Peyer's patch (tissue), 4 donors: Measurements from ENCODE around the gene B4GALT1. TPM values are rescaled to one million over a fixed set of nuclear protein-coding genes. Genes with fewer than 3 reads are reported as not detected.

Experiments
- DNase-seq, 3 donors: peaks; one replicate each; pipeline ENCODE4 v3.0.0-alpha.2; 2017 to 2019
- H3K27ac ChIP-seq, 4 donors: fragments of 200-600 bp; sonication (generic); one replicate each; pipeline ENCODE4 v1.5.1; 2016 to 2019
- H3K27me3 ChIP-seq, 2 donors: fragments of 200-600 bp; sonication (generic); one replicate each; pipeline ENCODE4 v1.5.1; 2019
- H3K36me3 ChIP-seq, 3 donors: fragments of 200-600 bp; sonication (generic); one replicate each; pipeline ENCODE4 v1.5.1; 2016 to 2019
- H3K4me1 ChIP-seq, 4 donors: fragments of 200-600 bp; sonication (generic); one replicate each; pipeline ENCODE4 v1.5.1; 2016 to 2019
- H3K4me3 ChIP-seq, 4 donors: fragments of 200-600 bp; sonication (generic); 1 replicate in 3 of 4; 2 replicates in 1 of 4; pipeline ENCODE4 v1.5.1; 2016 to 2019; ENCODE audit warnings: mild to moderate bottlenecking in 1 of 4
- H3K9me3 ChIP-seq, 4 donors: fragments of 200-600 bp; sonication (generic); one replicate each; pipeline ENCODE4 v1.5.1; 2016 to 2019; ENCODE audit warnings: mild to moderate bottlenecking in 1 of 4
- CTCF ChIP-seq, 6 experiments: fragments of 450-650 bp in 4 of 6; fragments of 200-600 bp in 2 of 6; sonication (generic) in 1 of 6; IDR thresholded peaks; one replicate each; pipeline ENCODE4 v1.5.1; 2017 to 2019; ENCODE audit warnings: antibody characterized with exemption in 6 of 6, mild to moderate bottlenecking in 3 of 6, moderate library complexity in 1 of 6
- POLR2A ChIP-seq, 2 donors: fragments of 450-650 bp; IDR thresholded peaks; one replicate each; pipeline ENCODE4 v1.5.1; 2017; ENCODE audit warnings: antibody characterized with exemption in 2 of 2, mild to moderate bottlenecking in 2 of 2, moderate library complexity in 2 of 2
- total RNA-seq, 4 donors: library from RNA; depleted of rRNA; stranded (reverse); fragments of >200 nt; gene quantifications; one replicate each; pipeline ENCODE4 v1.1.0, GENCODE V29; 2016

B4GALT1 gene
- total RNA-seq, 4 donors from 2014 or later, result 26.4 to 65.3 (median 44.1) TPM

DNA sequence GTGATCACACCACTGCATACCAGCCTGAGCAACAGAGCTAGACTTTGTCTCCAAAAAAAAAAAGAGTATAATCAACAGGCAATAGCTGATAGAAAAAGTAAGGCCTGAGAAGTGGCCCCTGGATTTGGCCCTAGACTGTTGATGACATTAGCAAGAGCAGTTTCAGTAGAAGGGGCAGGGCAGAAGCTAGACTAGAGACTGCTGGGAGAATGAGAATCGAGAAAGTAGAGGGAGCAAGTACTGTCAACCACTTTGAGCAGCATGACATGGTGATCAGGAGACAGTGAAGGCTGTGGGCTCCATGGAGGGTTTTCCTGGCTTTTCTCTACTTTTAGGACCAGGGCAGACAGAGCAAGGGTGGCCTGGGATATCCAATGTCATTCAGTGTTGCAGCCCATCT, 34.9 kb upstream of the B4GALT1 start:
- peaks cover 0 to 6% (median 0%) of the 10 kb centered on the region in 4 donors for H3K4me1 ChIP-seq
- no peak overlapping the region for H3K4me3 ChIP-seq
- no peaks in the 10 kb centered on the region for H3K9me3 ChIP-seq
- peak overlapping the region in 1 of 4 donors; percentile 27 for H3K27ac ChIP-seq
- no peaks in the 10 kb centered on the region for H3K36me3 ChIP-seq
- no peaks in the 10 kb centered on the region for H3K27me3 ChIP-seq
- TF ChIP-seq CTCF (IDR thresholded peaks at IDR 0.05) (no peak), POLR2A (IDR thresholded peaks at IDR 0.05) (no peak)
- DNase-seq, result no peak

- Histone ChIP-seq H3K4me3 (no peak overlapping the region), H3K4me1 (peaks cover 0 to 6% (median 0%) of the 10 kb centered on the region in 4 donors), H3K27me3 (no peaks in the 10 kb centered on the region), H3K9me3 (no peaks in the 10 kb centered on the region), H3K36me3 (no peaks in the 10 kb centered on the region), H3K27ac (peak overlapping the region in 1 of 4 donors; percentile 12)
- TF ChIP-seq POLR2A (IDR thresholded peaks at IDR 0.05) (no peak), CTCF (IDR thresholded peaks at IDR 0.05) (no peak)
- DNase-seq, result no peak
These were observed 31.0 kb upstream of the B4GALT1 start for GRCh38 chr9:33198165-33198564.

- Histone ChIP-seq H3K36me3 (no peaks in the 10 kb centered on the region), H3K27ac (no peak overlapping the region), H3K27me3 (no peaks in the 10 kb centered on the region), H3K4me1 (no peaks in the 10 kb centered on the region), H3K9me3 (no peaks in the 10 kb centered on the region), H3K4me3 (no peak overlapping the region)
- no peak for DNase-seq
- TF ChIP-seq CTCF (IDR thresholded peaks at IDR 0.05) (no peak), POLR2A (IDR thresholded peaks at IDR 0.05) (no peak)
These were observed 30.4 kb upstream of the B4GALT1 start for GRCh38 chr9:33197279-33198152.

- Histone ChIP-seq H3K4me1 (no peaks in the 10 kb centered on the region), H3K27ac (no peak overlapping the region), H3K9me3 (no peaks in the 10 kb centered on the region), H3K36me3 (no peaks in the 10 kb centered on the region), H3K27me3 (no peaks in the 10 kb centered on the region), H3K4me3 (no peak overlapping the region)
- DNase-seq, result no peak
- TF ChIP-seq CTCF (IDR thresholded peaks at IDR 0.05), result no peak
- TF ChIP-seq POLR2A (IDR thresholded peaks at IDR 0.05), result no peak
These were observed 29.6 kb upstream of the B4GALT1 start for GRCh38 chr9:33196736-33197135.

DNA sequence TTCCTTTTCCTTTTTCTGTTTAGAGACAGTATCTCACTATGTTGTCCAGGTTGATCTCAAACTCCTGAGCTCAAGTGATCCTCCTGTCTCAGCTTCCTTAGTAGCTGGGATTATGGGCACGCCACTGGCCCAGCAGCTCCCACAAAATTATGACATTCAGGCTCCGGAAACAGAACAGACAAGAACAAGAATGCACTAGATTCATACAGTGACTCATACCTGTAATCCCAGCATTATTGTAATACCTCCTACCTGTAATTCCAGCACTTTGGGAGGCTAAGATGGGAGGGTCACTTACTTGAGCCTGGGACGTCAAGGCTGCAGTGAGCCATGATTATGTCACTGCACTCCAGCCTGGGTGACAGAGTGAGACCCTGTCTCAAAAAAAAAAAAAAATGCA, 26.7 kb upstream of the B4GALT1 start:
- no peaks in the 10 kb centered on the region for H3K27me3 ChIP-seq
- H3K36me3 ChIP-seq, result no peaks in the 10 kb centered on the region
- H3K9me3 ChIP-seq, result no peaks in the 10 kb centered on the region
- no peak for DNase-seq
- H3K4me3 ChIP-seq, result no peak overlapping the region
- H3K27ac ChIP-seq, result no peak overlapping the region
- TF ChIP-seq POLR2A (IDR thresholded peaks at IDR 0.05) (no peak), CTCF (IDR thresholded peaks at IDR 0.05) (no peak)
- no peaks in the 10 kb centered on the region for H3K4me1 ChIP-seq
